Measurements from ENCODE around the gene FHOD3. TPM values are rescaled to one million over a fixed set of nuclear protein-coding genes. Genes with fewer than 3 reads are reported as not detected.

FHOD3 gene
- total and polyA plus RNA-seq, 2 of the 8 experiments (the other 6 are each of a cell fraction or from before 2014, with no cell fraction given): 9.7 to 10.5 TPM

GRCh38 chr18:36758623-36759022, 461.1 kb downstream of the FHOD3 start:
- H3K4ac ChIP-seq (replicated peaks; ENCODE audit: insufficient read length, low read depth, low read length): no peak overlapping the region
- H3K27ac ChIP-seq (ENCODE audit: low read depth, low read length): no peak overlapping the region
- no peak overlapping the region for H3K18ac ChIP-seq (ENCODE audit: extremely low read depth, low read length)
- CTCF ChIA-PET (ENCODE audit: partially characterized antibody): interaction anchor here (0.5 to 3.5 kb wide), 5 partner anchors 11 to 170 kb away, joined by 3 to 39 read pairs (median 4); no protein-coding TSS in a partner anchor
- H2BK15ac ChIP-seq (ENCODE audit: low read length): no peak overlapping the region
- no peaks in the 10 kb centered on the region; a peak in 1 of 4 replicates for H3K9me3 ChIP-seq (ENCODE audit: insufficient read depth in 2 of 2, low read depth in 1 of 2, low read length in 1 of 2)
- DNase-seq (ENCODE audit: low read depth in 1 of 2, low spot score in 2 of 2): no peak
- H3K4me2 ChIP-seq (ENCODE audit: insufficient read depth in 1 of 2, low read depth in 2 of 2, low read length in 2 of 2): no peak overlapping the region
- no peaks in the 10 kb centered on the region for H3K36me3 ChIP-seq (ENCODE audit: control insufficient read depth in 2 of 4, insufficient read depth in 4 of 4, low read length in 3 of 4)
- H2BK20ac ChIP-seq (ENCODE audit: low read length): no peak overlapping the region
- H3K23me2 ChIP-seq (ENCODE audit: low read depth, low read length): no peaks in the 10 kb centered on the region
- no peaks in the 10 kb centered on the region for H3K79me2 ChIP-seq (ENCODE audit: control insufficient read depth in 1 of 2, insufficient read depth in 2 of 2, low read length in 2 of 2)
- no peaks in the 10 kb centered on the region for H3K27me3 ChIP-seq (replicated peaks in 1 of 4; ENCODE audit: control insufficient read depth in 3 of 4, extremely low read depth in 1 of 4, insufficient read depth in 3 of 4, low read length in 3 of 4)
- no peak overlapping the region for H3K14ac ChIP-seq (ENCODE audit: insufficient read length)
- no peak overlapping the region for H3K56ac ChIP-seq (replicated peaks; ENCODE audit: insufficient read length, low read depth, low read length)
- no peak overlapping the region for H3K9ac ChIP-seq (replicated peaks in 1 of 4; ENCODE audit: extremely low read depth in 1 of 4, low read depth in 3 of 4, low read length in 3 of 4)
- H2AFZ ChIP-seq (ENCODE audit: low read length): no peak overlapping the region
- no peak overlapping the region; the same call in 1 of the 2 replicates for H4K8ac ChIP-seq (ENCODE audit: extremely low read depth, insufficient read depth, low read length)
- no peak overlapping the region for H4K91ac ChIP-seq (replicated peaks; ENCODE audit: insufficient read length, low read length)
- no peaks in the 10 kb centered on the region for H3K79me1 ChIP-seq (ENCODE audit: low read depth, low read length)
- no peak overlapping the region for H4K5ac ChIP-seq (ENCODE audit: insufficient read length, low read depth, low read length)
- no peak overlapping the region for H2BK5ac ChIP-seq (ENCODE audit: low read depth, low read length)
- peaks cover 0 to 3% (median under 1%) of the 10 kb centered on the region in 4 experiments; a peak in 1 of 7 replicates for H3K4me1 ChIP-seq (replicated peaks in 1 of 4; ENCODE audit: control insufficient read depth in 3 of 4, insufficient read depth in 4 of 4, low read length in 3 of 4)
- 88% methylated on average over 10 of the region's 10 CpGs; no CpG with 5 or more reads in 1 of the 2 experiments for WGBS, 2 experiments (ENCODE audit: extremely low coverage in 1 of 2, insufficient coverage in 1 of 2, insufficient read length in 1 of 2, insufficient replicate concordance in 2 of 2, low coverage in 1 of 2, low lambda C conversion rate in 2 of 2, missing lambda C conversion rate in 1 of 2)
- H3K4me3 ChIP-seq (ENCODE audit: extremely low read depth in 1 of 4, insufficient read depth in 2 of 4, low read depth in 3 of 4, low read length in 4 of 4): no peak overlapping the region
- H2BK12ac ChIP-seq (ENCODE audit: low read depth, low read length): no peak overlapping the region
- H3K23ac ChIP-seq (ENCODE audit: insufficient read length): no peak overlapping the region
- POLR2A ChIA-PET (ENCODE audit: partially characterized antibody): no interaction called here
- no peak overlapping the region for H2BK120ac ChIP-seq (replicated peaks; ENCODE audit: low read depth, low read length)
- H4K20me1 ChIP-seq (replicated peaks in 1 of 2; ENCODE audit: control insufficient read depth in 1 of 2, insufficient read depth in 2 of 2, low read length in 2 of 2): no peaks in the 10 kb centered on the region
- H2AK5ac ChIP-seq (ENCODE audit: low read depth, low read length): no peak overlapping the region; the same call in 1 of the 2 replicates
- FAIRE-seq: no peak
- TF ChIP-seq RFX5 (IDR thresholded peaks at IDR 0.05; ENCODE audit: borderline replicate concordance, low read depth, low read length) (no peak), KDM1A (IDR thresholded peaks at IDR 0.05; ENCODE audit: borderline replicate concordance, low read length) (no peak), CBX5 (IDR thresholded peaks at IDR 0.05; ENCODE audit: low read depth, low read length) (no peak), TAF7 (optimal IDR thresholded peaks at IDR 0.05; ENCODE audit: borderline replicate concordance, low read depth, low read length) (no peak), EZH2 (IDR thresholded peaks at IDR 0.05; ENCODE audit: low read depth, low read length, severe bottlenecking) (no peak), ATF2 (IDR thresholded peaks at IDR 0.05; ENCODE audit: low read length) (no peak), HDAC2 (IDR thresholded peaks at IDR 0.05; ENCODE audit: borderline replicate concordance in 1 of 2, low read depth in 2 of 2, low read length in 2 of 2) (no peak), SAP30 (IDR thresholded peaks at IDR 0.05; ENCODE audit: insufficient read depth, insufficient replicate concordance, low read length) (no peak), BCL11A (IDR thresholded peaks at IDR 0.05; ENCODE audit: low read depth in 2 of 2, low read length in 2 of 2) (no peak), SIRT6 (IDR thresholded peaks at IDR 0.05; ENCODE audit: low read length) (no peak), MAFK (IDR thresholded peaks at IDR 0.05; ENCODE audit: low read depth, low read length) (no peak), SIX5 (IDR thresholded peaks at IDR 0.05; ENCODE audit: low read depth, low read length) (no peak)
